Stimulated activated naive B cell treated with anti-CD40 and anti-IgM and Interleukin-4, amounts not matched to agents 10 μg/mL and 1 μg/mL and 100 μg/mL, for 72 hours (primary cell): ENCODE data around the gene GALP.
"Not testable (repeated sequence)": the region's sequence is repeated elsewhere in the genome, so short reads cannot be mapped to it uniquely, and the experiment has no call there.

Source experiments
- ATAC-seq, 2 donors: fragments of 150-1000 bp; cut with Tn5 transposase; replicated peaks; 2 replicates each; pipeline ENCODE4 v1.10.0; 2021; ENCODE audit warnings: moderate library complexity in 1 of 2
- DNase-seq: peaks from one replicate; pipeline ENCODE4 v3.0.0; 2021
- H3K27ac Mint-ChIP-seq: one replicate; pipeline ENCODE4 v1.8.0; 2022; ENCODE audit warnings: mild to moderate bottlenecking, mixed read lengths
- H3K27me3 Mint-ChIP-seq, 2 donors: one replicate each; pipeline ENCODE4 v1.8.0; 2022; ENCODE audit warnings: mixed read lengths in 2 of 2
- H3K36me3 Mint-ChIP-seq, 2 donors: one replicate each; pipeline ENCODE4 v1.8.0; 2022; ENCODE audit warnings: mixed read lengths in 2 of 2, mild to moderate bottlenecking in 1 of 2
- H3K4me1 Mint-ChIP-seq, 2 donors: one replicate each; pipeline ENCODE4 v1.8.0; 2022; ENCODE audit warnings: mixed read lengths in 2 of 2, mild to moderate bottlenecking in 1 of 2
- H3K4me3 Mint-ChIP-seq, 2 donors: one replicate each; pipeline ENCODE4 v1.8.0; 2022; ENCODE audit warnings: mild to moderate bottlenecking in 2 of 2, mixed read lengths in 2 of 2, moderate library complexity in 1 of 2
- H3K9me3 Mint-ChIP-seq, 2 donors: one replicate each; pipeline ENCODE4 v1.8.0; 2022; ENCODE audit warnings: mixed read lengths in 2 of 2, mild to moderate bottlenecking in 1 of 2

GALP gene

DNA sequence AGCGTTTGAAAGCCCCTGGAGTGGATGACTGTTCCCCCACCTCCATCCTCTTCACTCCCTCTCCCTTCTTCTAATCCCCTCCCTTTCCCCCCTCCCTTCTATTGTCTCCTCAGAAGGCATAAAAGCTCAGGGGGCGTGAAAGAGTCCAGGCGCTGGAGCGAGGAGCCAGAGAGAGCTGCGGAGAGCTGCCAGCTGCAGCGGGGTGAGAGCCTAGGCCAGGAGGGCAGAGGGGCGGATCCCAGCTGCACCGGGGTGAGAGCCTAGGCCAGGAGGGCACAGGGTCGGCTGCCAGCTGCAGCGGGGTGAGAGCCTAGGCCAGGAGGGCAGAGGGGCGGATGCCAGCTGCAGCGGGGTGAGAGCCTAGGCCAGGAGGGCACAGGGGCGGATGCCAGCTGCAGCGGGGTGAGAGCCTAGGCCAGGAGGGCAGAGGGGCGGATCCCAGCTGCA is at the start of gene GALP:
GALP (plus strand) TSS at position 148 of the 447 bp plus-strand sequence. CDS start 1,101 bp downstream, outside the sequence.
- H3K4me1 Mint-ChIP-seq, H3K27ac Mint-ChIP-seq, DNase-seq, H3K36me3 Mint-ChIP-seq, H3K9me3 Mint-ChIP-seq, H3K4me3 Mint-ChIP-seq, ATAC-seq: not testable (repeated sequence)
- peaks cover 15 to 38% of the 10 kb centered on the region in 2 donors for H3K27me3 Mint-ChIP-seq

DNA sequence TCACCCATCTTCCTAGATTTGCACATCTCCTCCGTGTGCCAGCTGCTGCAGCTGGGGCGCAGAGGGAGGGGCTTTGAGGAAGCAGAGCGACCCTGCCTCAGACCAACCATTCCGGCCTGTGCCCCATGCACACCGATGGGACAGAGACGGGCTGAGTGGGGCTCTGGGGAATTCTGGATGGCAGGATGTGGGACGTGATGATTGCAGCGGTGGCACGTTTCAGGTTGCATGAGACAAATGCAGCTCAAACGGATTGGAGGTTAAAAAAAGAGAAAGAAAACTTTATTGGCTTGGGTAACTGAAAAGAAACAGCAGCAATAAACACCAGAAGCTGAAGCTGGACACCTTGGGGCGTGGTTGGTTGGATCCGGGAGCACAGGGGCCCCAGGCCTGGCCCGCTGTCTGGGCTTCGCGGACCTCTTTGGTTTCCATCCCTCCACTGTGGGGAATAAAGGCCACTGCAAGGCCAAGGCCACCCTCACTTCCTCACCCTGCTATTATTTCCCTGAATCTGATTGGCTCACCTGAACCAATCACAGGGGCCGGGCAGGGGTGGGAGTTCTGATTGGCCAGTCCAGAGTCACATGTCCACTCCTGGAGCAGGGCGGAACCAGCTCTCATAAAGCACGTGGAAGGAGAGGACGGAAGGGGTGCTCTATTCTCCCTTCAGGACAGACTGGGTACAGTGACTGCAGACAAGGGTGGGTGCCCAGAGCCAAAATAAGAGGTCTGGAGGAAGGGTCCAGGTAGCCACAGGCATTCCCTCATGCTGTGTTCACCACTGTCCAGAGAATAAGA is 48.6 kb upstream of the GALP start:
- Mint-ChIP-seq H3K27ac (no peak overlapping the region), H3K9me3 (no peaks in the 10 kb centered on the region), H3K36me3 (no peaks in the 10 kb centered on the region), H3K27me3 (no peaks in the 10 kb centered on the region), H3K4me3 (no peak overlapping the region), H3K4me1 (no peaks in the 10 kb centered on the region)
- DNase-seq, result no peak
- no peak for ATAC-seq

DNA sequence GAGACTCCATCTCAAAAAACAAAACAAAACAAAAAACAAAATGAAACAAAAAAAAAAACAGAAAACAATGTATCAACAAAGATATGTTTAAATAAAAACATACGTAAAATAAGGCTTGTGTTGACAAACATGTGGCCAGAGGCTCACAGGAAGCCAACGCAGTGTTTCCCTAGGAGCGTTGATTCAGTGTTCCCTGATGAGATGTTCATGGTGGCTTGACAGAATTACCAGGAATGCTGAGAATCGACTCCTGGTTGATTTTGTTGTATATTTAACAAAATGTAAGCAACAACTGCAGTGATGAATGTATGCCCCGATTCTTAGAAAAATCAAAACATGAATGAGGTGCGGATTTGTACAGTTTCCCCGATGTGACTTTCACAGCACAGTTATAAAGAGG is 45.8 kb upstream of the GALP start:
- Mint-ChIP-seq H3K9me3 (no peaks in the 10 kb centered on the region), H3K27me3 (no peaks in the 10 kb centered on the region), H3K36me3 (no peaks in the 10 kb centered on the region), H3K27ac (no peak overlapping the region), H3K4me1 (peaks cover 8 to 12% of the 10 kb centered on the region in 2 donors), H3K4me3 (no peak overlapping the region)
- ATAC-seq, result no peak
- no peak for DNase-seq

DNA sequence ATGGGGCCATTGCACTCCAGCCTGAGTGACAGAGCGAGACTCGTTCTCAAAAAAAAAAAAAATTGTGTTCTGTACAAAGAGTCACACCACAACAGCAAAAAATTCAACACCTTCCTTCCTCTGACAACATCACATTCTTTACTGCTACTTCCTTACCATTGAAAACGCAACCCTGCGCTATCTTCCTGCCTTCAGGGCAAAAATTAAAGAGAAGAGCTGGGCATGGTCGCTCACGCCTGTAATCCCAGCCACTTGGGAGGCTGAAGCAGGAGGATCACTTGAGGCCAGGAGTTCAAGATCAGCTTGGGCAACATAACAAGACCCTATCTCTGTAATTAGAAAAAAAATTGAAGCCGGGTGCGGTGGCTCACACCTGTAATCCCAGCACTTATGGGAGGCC is 44.2 kb upstream of the GALP start:
- no peak for ATAC-seq
- Mint-ChIP-seq H3K4me1 (peaks cover 8 to 12% of the 10 kb centered on the region in 2 donors), H3K36me3 (no peaks in the 10 kb centered on the region), H3K9me3 (no peaks in the 10 kb centered on the region), H3K27ac (no peak overlapping the region), H3K4me3 (no peak overlapping the region), H3K27me3 (no peaks in the 10 kb centered on the region)
- no peak for DNase-seq

DNA sequence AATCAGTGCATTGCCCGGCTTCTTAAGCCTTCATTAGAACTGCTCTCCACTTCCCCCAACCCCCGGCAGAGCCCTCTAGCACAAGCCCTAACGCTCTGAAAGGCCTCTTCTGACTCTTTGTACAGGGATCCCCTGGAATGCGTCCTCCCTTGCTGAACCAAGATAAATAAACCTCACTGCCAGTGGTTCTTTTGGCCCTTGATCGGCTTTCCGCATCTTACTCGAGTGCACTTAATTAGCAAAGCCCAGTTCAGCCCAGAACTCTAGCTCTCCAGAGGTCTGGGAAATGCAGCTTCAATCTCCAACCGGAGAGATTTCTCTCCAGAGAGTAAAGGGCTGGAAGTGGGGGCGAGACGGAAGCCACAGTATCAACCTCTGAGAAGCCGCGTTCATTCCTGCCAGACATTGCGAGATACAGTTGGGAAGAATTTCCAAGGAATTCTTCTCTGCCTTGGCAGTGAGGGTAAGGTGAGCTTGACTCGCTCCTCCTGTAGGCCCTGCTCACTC is 43.4 kb upstream of the GALP start:
- Mint-ChIP-seq H3K4me3 (no peak overlapping the region), H3K9me3 (no peaks in the 10 kb centered on the region), H3K27me3 (no peaks in the 10 kb centered on the region), H3K4me1 (peaks cover 8 to 12% of the 10 kb centered on the region in 2 donors), H3K27ac (peak overlapping the region; percentile 47), H3K36me3 (no peaks in the 10 kb centered on the region)
- DNase-seq (no peak), ATAC-seq (no peak)

DNA sequence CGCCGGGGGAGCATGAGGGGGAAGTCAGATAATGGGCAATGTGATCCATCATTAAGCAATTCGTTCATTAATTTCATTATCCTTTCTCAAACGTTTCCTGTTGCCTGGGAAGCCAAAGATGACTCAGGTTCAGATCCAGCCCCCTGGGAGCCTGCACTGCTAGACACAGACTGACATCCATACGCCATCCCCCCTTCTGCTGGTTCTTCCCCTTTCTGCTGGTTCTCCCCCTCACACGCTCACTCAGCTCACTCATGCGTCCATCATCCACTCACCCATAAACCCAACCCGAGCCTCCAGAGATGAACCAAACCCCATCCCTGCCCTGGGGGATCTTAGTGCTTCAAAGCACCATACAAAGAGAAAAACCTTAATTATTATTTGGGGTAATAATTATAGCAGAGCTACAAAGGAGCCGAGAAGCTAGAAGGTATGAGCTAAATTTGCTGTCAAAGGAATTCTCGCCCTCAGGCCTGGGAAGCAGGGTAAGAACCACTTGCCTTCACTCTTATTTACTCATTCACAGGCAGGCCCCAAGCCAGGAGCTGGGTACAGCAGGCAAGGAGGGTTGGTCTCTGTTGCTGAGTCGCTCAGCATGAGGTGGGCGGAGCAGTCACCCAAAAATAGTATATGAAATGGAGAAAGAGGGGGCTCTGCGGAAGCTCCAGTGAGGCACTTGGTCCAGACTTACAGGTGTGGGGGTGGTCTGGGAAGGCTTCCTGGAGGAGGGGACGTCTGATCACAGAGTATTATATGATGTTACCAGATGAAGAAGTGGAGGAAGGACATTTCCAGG is 41.8 kb upstream of the GALP start:
- Mint-ChIP-seq H3K4me1 (peaks cover 10 to 12% of the 10 kb centered on the region in 2 donors), H3K4me3 (peak overlapping the region; percentile 10 to 64)
- peak; percentile 77 for DNase-seq

DNA sequence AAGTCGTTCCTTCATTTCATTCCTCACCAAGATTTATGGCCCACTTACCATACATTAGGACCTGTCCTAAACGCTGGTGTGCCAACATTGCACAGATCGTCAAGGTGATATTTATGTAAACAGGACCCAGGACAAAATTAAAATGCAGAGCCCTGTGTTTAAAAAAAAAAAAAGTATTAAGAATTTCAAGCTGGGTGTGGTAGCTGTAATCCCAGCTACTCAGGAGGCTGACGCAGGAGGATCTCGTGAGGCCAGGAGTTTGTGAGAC is 41.2 kb upstream of the GALP start:
- Mint-ChIP-seq H3K27ac (peak overlapping the region; percentile 87), H3K27me3 (no peaks in the 10 kb centered on the region), H3K4me1 (peaks cover 12 to 14% of the 10 kb centered on the region in 2 donors), H3K9me3 (no peaks in the 10 kb centered on the region), H3K4me3 (peak overlapping the region; percentile 10 to 64), H3K36me3 (no peaks in the 10 kb centered on the region)
- ATAC-seq (no peak), DNase-seq (no peak)

More for the DNA sequence above, 41.8 kb upstream of the GALP start:
- peak; percentile 100 for ATAC-seq
- Mint-ChIP-seq H3K27ac (peak overlapping the region; percentile 87), H3K36me3 (no peaks in the 10 kb centered on the region), H3K9me3 (no peaks in the 10 kb centered on the region), H3K27me3 (no peaks in the 10 kb centered on the region)

DNA sequence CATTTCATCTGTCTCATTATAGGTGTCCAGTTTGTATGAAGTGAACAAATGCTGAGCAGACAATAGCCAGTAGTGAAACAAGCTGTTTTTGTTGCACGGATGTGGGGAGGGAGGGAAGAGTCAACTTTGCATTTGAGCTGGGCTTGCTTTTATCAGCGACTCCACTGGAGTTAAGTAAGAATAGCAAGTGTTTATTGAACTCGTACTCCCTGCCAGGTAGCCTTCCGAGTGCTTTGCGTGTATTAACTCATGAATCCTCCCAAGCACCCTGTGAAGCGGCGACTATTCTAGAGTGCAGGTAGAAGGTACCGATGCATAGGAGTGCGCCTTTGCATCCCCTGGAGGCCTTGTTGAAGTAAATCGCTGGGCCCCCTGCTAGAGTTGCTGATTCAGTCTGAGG is 39.4 kb upstream of the GALP start:
- H3K36me3 Mint-ChIP-seq, result no peaks in the 10 kb centered on the region
- no peak for ATAC-seq
- H3K27ac Mint-ChIP-seq, result no peak overlapping the region
- no peaks in the 10 kb centered on the region for H3K9me3 Mint-ChIP-seq
- H3K4me1 Mint-ChIP-seq, result peaks cover 19 to 22% of the 10 kb centered on the region in 2 donors
- H3K27me3 Mint-ChIP-seq, result no peaks in the 10 kb centered on the region
- no peak for DNase-seq
- no peak overlapping the region for H3K4me3 Mint-ChIP-seq

DNA sequence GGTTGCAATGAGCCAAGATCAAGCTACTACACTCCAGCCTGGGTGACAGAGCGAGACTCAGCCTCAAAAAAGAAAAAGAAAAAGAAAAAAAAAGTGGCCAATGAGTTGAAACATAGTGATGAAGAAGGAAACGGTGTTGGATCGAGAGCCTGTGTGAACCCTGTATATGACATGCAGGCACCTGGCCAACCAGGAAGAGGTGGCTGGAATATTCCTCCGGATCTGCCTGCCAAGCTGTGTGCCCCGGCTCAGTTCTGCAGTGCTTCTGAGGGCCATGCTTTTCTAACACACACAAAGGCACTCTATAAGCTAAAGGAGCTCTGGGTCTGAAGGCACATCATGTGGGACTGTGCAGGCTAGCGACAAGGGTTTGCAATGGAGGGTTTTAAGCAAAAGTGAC is 38.4 kb upstream of the GALP start:
- peak overlapping the region; percentile 37 for H3K27ac Mint-ChIP-seq
- H3K27me3 Mint-ChIP-seq, result no peaks in the 10 kb centered on the region
- no peaks in the 10 kb centered on the region for H3K36me3 Mint-ChIP-seq
- no peak for ATAC-seq
- peaks cover 22 to 28% of the 10 kb centered on the region in 2 donors for H3K4me1 Mint-ChIP-seq
- no peak for DNase-seq
- H3K9me3 Mint-ChIP-seq, result no peaks in the 10 kb centered on the region
- H3K4me3 Mint-ChIP-seq, result no peak overlapping the region

DNA sequence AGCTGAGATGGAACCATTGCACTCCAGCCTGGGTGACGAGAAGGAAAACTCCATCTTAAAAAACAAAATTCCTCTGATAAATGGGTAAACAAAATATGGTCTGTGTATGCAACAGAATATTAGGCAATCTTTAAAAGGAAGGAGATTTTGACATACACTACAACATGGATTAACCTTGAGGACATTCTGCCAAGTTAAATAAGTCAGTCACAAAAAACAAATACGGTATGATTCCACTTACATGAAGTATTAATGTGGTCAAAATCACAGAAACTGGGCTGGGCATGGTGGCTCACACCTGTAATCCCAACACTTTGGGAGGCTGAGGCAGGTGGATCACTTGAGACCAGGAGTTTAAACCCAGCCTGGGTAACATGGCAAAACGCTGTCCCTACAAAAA is 37.7 kb upstream of the GALP start:
- peaks cover 1 to 3% of the 10 kb centered on the region in 2 donors for H3K36me3 Mint-ChIP-seq
- no peak overlapping the region for H3K4me3 Mint-ChIP-seq
- peaks cover 25 to 33% of the 10 kb centered on the region in 2 donors for H3K4me1 Mint-ChIP-seq
- H3K27me3 Mint-ChIP-seq, result no peaks in the 10 kb centered on the region
- peak overlapping the region; percentile 51 for H3K27ac Mint-ChIP-seq
- ATAC-seq, result no peak
- no peak for DNase-seq
- H3K9me3 Mint-ChIP-seq, result no peaks in the 10 kb centered on the region

DNA sequence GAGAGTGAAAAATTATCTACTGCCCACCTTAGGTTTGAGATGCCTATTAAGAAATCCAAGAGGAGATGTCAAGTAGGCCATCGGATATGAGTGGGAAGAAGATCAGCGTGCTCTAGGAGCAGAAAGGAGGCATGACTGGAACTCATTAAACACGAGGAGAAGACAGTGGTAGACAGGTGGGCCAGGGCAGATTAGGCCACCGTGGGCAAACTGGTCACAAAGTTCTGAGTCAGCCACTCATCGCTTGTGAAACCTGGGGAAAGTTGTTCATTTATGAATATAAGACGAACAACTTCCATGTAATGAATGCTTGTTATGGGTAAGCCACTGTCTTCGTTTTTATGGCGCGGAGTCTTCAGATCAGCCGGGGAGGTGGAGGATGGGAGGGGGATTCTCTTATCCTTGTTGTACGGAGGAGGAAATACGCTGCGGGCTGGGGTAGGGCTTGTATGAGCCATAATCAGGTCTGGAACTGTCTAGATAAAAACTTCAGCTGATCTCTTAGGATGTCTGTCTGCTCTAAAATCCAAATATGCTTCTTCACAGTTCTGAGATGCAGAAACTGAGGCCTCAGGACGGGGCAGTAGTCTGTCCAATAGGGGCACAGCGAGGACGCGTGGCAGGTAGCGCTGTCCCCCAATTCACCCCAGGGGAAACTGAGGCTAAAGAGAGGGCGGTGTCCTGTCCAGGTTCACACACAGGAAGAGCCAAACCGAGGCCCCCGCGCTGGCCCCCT is 35.8 kb upstream of the GALP start:
- H3K4me1 Mint-ChIP-seq, result peaks cover 26 to 38% of the 10 kb centered on the region in 2 donors
- peak overlapping the region; percentile 95 for H3K27ac Mint-ChIP-seq
- ATAC-seq (no peak), DNase-seq (no peak)
- H3K9me3 Mint-ChIP-seq, result no peaks in the 10 kb centered on the region
- H3K36me3 Mint-ChIP-seq, result peaks cover 1 to 7% of the 10 kb centered on the region in 2 donors
- H3K4me3 Mint-ChIP-seq, result peak overlapping the region; percentile 88 to 89
- H3K27me3 Mint-ChIP-seq, result no peaks in the 10 kb centered on the region

DNA sequence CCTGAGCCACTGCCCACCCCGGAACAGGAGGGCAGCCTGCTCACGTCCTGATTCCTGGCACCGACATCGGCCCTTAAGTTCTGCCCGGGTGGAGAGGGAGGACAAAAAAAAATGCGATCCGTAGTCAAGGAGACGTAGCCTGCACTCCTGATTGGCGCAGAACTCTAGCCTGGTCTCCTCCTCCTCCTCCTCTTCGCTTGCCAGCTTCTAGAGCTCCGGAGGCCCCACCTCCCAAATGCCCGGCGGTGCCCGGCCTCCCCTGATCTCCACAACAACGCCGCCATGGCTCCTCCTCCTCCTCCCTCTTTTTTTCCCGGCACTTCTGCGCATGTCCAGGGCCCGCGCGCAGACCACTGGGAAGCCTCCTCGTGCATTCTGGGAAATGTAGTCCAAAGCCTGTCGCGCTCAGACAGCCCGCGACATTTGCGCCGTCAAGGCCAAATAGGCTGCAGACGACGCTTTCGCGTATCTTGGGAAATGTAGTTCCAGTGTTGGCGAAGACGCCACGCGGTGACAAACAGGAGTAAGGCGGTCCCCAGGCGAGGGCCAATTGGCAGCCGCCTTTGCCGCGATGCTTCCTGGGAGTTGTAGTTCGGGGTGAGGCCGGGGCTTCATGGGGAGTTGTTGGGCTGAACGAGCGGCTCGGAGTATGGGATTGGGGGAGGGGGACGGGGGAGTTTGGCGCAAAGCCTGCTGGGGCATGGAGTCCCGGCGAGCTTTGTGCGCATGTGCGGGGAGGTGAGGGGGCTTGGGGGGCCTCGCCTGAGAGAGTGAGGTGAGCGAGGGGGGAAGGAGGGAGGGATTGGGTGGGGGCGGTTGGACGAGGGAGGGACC is 35.0 kb upstream of the GALP start, which contains the start of gene ZNF444:
ZNF444 (plus strand) TSS at position 705 of the 834 bp plus-strand sequence. CDS start 5,625 bp downstream, outside the sequence.
- Mint-ChIP-seq H3K4me1 (peaks cover 26 to 38% of the 10 kb centered on the region in 2 donors), H3K27me3 (no peaks in the 10 kb centered on the region), H3K9me3 (no peaks in the 10 kb centered on the region), H3K27ac (peak within 1 kb of the TSS; percentile 95), H3K4me3 (peak within 1 kb of the TSS; percentile 88 to 89), H3K36me3 (peaks cover 1 to 7% of the 10 kb centered on the region in 2 donors)
- peak; percentile 99 for DNase-seq
- ATAC-seq, result peak; percentile 91 to 95

DNA sequence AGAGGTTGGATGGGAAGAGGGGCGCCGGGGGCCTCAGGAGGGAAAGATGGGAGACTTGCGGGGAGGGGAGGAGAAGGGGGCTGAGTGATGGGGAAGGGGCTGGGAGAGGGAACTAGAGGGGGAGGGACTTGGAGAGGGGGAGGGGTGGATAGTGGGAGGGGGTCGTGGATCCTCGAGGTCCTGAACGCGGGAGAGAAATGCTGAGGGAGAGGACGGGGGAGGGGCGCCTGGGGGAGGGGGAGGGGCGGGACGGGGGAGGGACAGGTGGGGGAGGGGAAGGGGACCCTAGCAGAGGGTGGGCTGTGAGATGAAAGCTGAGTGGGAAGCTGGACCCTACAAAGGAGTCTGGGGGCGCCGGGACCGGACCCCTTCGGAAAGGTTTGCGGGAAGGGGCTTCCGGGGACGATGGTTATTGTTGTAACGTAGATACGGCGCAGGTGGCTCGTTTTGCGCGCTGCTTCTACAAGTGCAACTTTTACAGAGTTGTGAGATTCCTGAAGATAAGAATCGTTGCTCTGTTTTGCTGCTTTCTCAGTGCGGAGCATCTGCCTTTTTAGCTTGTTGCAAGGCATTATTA is 34.3 kb upstream of the GALP start:
- Mint-ChIP-seq H3K4me3 (peak overlapping the region; percentile 88 to 89), H3K27ac (peak overlapping the region; percentile 95), H3K4me1 (peaks cover 26 to 38% of the 10 kb centered on the region in 2 donors), H3K9me3 (no peaks in the 10 kb centered on the region), H3K36me3 (peaks cover 6 to 7% of the 10 kb centered on the region in 2 donors), H3K27me3 (no peaks in the 10 kb centered on the region)
- DNase-seq (no peak), ATAC-seq (no peak)
